ENCODE data around the gene PXDN. TPM values are rescaled to one million over a fixed set of nuclear protein-coding genes. Genes with fewer than 3 reads are reported as not detected.

The PXDN gene
- total RNA-seq, 2 experiments from 2014 or later = not detected

DNA sequence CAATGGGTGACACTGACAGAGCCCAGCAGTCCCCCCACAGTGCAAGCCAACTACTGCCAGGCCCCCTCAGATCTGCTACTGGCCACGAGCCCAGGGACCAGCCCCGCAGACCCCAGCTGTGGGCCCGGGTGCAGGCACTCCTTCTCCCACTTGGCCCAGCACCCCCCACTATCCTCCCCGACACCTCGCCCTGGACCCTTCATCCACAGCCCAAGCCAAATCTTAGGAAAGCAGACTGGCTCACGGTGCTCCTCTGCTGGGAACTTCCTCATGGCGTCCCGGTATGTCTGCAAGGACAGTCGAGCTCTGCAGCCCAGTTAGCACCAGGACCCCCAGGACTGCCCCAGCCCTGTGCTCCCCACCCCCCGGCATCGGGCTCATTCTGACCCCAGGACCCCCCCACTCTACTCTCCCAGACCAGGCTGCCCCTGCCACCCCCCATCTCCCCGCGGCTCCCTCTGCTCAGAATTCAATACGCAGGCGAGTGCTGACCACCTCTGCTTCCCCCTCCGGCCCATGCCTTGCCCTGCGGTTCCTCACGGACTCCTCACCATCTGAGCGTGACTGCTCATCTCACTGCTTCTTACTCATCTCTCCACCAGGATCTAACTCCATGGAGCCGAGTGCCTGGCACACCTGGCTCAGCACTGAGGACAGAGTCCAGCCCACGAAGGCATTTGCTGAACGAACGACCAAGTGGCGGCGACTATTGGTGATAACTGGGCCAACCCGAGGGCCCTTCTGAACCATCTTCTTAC lies 85.7 kb downstream of the PXDN start:
- no peaks in the 10 kb centered on the region for H3K4me1 Mint-ChIP-seq (ENCODE audit: low read depth)
- no peaks in the 10 kb centered on the region for H3K36me3 Mint-ChIP-seq
- H3K27ac Mint-ChIP-seq = no peak overlapping the region
- H3K9me3 Mint-ChIP-seq = no peaks in the 10 kb centered on the region
- DNase-seq = no peak
- H3K4me3 Mint-ChIP-seq = no peak overlapping the region
- ChIA-PET POLR2A (no interaction called here), CTCF (no interaction called here)
- H3K27me3 Mint-ChIP-seq = peaks cover 12% of the 10 kb centered on the region
- intact Hi-C loops (cut with micrococcal nuclease) = no loop called here

DNA sequence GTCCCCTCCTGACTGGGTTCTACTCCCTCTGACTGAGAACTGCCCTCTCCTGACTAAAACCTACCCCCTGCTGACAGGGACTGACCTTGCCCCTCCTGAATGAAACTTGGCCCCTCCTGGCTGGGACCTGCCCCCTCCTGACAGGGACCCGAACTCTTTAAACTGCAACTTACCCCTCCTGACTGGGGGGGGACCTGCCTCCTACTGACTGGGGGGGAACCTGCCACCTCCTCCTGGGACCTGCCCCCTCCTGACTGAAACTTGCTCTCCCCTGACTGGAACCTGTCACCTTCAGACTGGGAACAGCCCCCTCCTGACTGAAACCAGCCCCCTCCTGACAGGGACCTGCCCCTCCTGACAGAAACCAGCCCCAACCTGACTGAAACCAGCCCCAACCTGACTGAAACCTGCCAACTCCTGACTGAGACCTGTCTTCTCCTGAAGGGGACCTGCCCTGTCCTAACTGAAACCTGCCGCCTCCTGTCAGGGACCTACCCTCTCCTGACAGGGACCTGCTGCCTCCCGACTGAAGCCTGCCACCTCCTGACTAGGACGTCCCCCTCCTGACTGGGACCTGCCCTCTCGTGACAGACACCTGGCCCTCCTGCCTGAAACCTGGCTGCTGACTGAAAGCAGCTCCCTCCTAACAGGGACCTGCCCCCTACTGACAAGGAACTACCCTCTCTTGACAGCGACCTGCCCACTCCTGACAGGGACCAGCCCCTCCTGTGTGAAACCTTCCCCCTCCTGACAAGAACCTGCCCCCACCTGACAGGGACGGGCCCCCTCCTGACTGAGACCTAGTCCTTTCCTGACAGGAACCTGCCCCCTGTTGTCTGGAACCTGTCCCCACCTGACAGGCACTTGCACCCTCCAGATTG lies 87.1 kb downstream of the PXDN start:
- no peaks in the 10 kb centered on the region for H3K4me1 Mint-ChIP-seq (ENCODE audit: low read depth)
- no peak overlapping the region for H3K27ac Mint-ChIP-seq
- H3K36me3 Mint-ChIP-seq = no peaks in the 10 kb centered on the region
- no peaks in the 10 kb centered on the region for H3K9me3 Mint-ChIP-seq
- ChIA-PET POLR2A (no interaction called here), CTCF (no interaction called here)
- DNase-seq = no peak
- intact Hi-C loops (cut with micrococcal nuclease) = no loop called here
- no peak overlapping the region for H3K4me3 Mint-ChIP-seq
- peaks cover 12% of the 10 kb centered on the region for H3K27me3 Mint-ChIP-seq

DNA sequence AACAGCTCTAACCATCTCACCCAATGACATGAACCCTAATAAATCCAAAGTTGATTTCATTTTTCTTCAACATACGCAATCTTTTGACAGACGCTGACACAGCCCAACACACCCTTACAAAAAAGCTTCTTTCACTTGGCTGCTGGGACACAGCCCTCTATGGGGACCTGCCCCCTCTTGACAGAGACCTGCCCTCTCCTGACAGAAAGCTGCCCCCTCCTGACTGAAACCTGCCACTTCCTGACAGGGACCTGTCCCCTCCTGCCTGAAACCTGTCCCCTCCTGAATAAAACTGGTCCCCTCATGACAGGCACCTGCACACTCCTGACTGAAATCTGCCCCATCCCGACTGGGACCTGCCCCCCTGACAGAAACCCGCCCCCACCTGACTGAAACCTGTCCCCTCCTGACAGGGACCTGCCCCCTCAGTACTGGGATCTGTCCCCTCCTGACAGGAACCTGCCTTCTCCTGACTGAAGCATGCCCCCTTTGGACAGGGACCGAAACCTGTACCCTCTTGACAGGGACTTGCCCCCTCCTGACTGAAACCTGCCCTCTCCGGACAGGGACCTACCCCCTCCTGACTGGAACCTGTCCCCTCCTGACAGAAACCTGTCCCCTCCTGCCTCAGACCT lies 87.9 kb downstream of the PXDN start:
- CTCF ChIA-PET = no interaction called here
- H3K27ac Mint-ChIP-seq = no peak overlapping the region
- H3K4me1 Mint-ChIP-seq (ENCODE audit: low read depth) = no peaks in the 10 kb centered on the region
- no peak for DNase-seq
- POLR2A ChIA-PET = no interaction called here
- H3K27me3 Mint-ChIP-seq = peaks cover 12% of the 10 kb centered on the region
- H3K36me3 Mint-ChIP-seq = no peaks in the 10 kb centered on the region
- H3K4me3 Mint-ChIP-seq = no peak overlapping the region
- intact Hi-C loops (cut with micrococcal nuclease) = no loop called here
- H3K9me3 Mint-ChIP-seq = no peaks in the 10 kb centered on the region

DNA sequence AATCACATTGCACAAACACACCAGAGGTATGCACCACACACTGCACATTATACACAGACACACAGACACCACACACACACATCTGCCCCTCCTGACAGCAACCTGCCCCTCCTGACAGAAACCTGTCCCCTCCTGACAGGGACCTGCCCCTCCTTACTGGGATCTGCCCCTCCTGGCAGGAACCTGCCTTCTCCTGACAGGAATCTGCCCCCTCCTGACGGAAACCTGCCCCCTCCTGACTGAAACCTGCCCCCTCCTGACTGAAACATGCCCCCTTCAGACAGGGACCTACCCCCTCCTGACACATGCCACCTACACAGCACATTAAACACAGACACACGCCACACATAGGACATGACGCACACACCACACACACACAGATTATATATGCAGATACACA lies 88.9 kb downstream of the PXDN start:
- DNase-seq = no peak
- Mint-ChIP-seq H3K27me3 (peaks cover 12% of the 10 kb centered on the region), H3K4me1 (ENCODE audit: low read depth) (no peaks in the 10 kb centered on the region), H3K4me3 (no peak overlapping the region), H3K27ac (no peak overlapping the region), H3K9me3 (no peaks in the 10 kb centered on the region), H3K36me3 (no peaks in the 10 kb centered on the region)
- ChIA-PET CTCF (no interaction called here), POLR2A (no interaction called here)
- intact Hi-C loops (cut with micrococcal nuclease) = no loop called here

DNA sequence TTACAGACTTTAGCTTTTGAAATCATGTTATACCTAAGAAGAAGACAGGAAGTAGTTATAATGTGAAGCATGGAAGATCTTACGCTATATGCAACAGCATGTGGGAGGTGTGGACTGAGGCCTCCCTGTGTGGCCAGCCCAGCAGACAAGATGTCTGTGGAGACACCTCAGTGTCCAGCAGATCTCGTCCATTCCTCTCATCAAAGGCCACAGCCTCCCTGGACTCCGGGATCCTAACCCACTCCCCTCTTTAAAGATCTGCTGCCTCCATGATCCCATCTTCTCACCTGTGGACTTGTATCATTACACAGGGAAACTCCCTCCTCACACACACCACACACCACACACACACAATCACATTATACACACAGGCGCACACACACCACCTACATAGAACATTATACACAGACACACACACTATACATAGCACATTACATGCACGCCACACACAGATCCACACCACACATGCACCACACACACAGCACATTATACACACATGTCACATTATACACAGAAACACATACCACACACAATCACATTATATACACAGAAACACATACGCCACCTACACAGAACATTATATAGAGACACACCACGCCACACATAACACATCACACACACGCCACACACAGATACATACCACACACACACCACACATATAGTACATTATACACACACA lies 89.5 kb downstream of the PXDN start:
- no peak overlapping the region for H3K4me3 Mint-ChIP-seq
- H3K27me3 Mint-ChIP-seq = peaks cover 12% of the 10 kb centered on the region
- ChIA-PET CTCF (no interaction called here), POLR2A (no interaction called here)
- no peak for DNase-seq
- H3K4me1 Mint-ChIP-seq (ENCODE audit: low read depth) = no peaks in the 10 kb centered on the region
- no peaks in the 10 kb centered on the region for H3K9me3 Mint-ChIP-seq
- H3K27ac Mint-ChIP-seq = no peak overlapping the region
- no peaks in the 10 kb centered on the region for H3K36me3 Mint-ChIP-seq
- intact Hi-C loops (cut with micrococcal nuclease) = no loop called here

DNA sequence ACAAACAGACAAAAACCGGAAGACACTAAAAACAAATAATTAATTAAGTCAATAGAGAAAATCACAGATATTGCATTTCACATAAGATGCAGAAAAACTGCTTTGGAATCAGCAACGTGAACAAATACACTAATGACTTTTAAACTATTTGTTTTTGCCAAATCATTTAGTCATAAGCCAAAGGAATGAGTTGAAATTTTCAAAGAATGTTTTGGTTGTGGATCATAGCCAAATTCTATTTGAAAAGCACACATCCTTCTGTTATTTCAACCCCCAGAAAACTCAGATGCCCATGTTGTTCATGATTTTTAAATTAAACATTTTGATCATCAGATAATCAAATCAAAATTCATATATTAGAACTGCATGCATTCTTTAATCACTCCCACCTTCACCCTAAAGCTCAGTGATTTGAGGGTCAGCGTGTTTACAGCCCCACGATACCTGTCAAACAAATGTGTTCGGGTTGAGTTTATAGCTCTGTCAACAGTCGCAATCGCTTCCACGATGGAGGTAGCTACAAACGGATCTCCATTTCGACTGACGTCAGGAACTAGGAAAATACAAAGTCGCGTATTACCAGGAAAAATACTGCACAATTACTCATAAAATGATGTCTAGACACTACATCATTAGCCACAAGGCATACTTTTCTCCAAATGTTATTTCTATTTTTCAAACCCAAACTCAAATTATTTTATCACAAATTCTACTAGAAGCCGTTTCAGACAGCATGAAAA lies 90.2 kb downstream of the PXDN start:
- no peaks in the 10 kb centered on the region for H3K9me3 Mint-ChIP-seq
- H3K4me3 Mint-ChIP-seq = no peak overlapping the region
- DNase-seq = no peak
- no peaks in the 10 kb centered on the region for H3K4me1 Mint-ChIP-seq (ENCODE audit: low read depth)
- intact Hi-C loops (cut with micrococcal nuclease) = no loop called here
- POLR2A ChIA-PET = no interaction called here
- CTCF ChIA-PET = no interaction called here
- H3K27me3 Mint-ChIP-seq = peaks cover 12% of the 10 kb centered on the region
- no peak overlapping the region for H3K27ac Mint-ChIP-seq
- no peaks in the 10 kb centered on the region for H3K36me3 Mint-ChIP-seq

DNA sequence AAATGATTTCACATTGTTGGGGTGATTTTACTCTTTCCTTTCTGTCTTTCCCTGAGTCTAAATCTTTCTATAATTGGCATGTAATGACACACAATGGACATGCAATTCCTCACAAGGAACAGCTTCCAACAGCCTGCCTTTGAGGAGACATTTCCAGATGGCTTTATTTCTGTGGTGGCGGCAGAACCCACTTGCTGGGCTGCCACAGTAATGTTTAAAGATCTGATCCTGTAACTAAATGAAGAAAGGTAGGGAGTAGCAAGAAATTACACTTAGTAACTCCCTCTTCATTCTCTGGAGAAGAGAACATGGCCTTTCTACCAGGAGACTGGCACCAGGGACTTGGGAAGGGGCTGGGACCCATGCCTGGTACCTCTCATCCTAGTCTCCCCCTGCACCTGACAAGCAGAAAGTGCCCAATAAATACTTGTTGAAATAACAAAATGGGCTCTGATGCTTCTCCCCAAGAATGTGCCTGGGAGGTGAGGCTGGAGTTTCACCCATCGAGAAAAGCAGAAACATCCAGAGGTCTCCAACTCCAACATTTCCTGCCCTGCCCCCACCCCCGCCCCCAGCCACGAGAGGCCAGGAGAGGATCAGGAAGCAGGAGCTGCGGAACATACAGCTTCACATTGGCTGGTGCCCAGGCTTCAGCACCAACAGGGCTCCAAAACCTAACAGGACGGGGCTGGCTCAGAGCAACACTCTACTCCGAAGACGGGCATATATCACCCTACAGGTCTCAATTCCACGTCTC lies 92.1 kb downstream of the PXDN start:
- CTCF ChIA-PET = no interaction called here
- DNase-seq = no peak
- POLR2A ChIA-PET = no interaction called here
- no peaks in the 10 kb centered on the region for H3K36me3 Mint-ChIP-seq
- peaks cover 2% of the 10 kb centered on the region for H3K27me3 Mint-ChIP-seq
- H3K9me3 Mint-ChIP-seq = no peaks in the 10 kb centered on the region
- H3K4me3 Mint-ChIP-seq = no peak overlapping the region
- H3K4me1 Mint-ChIP-seq (ENCODE audit: low read depth) = no peaks in the 10 kb centered on the region
- intact Hi-C loops (cut with micrococcal nuclease) = no loop called here
- no peak overlapping the region for H3K27ac Mint-ChIP-seq

DNA sequence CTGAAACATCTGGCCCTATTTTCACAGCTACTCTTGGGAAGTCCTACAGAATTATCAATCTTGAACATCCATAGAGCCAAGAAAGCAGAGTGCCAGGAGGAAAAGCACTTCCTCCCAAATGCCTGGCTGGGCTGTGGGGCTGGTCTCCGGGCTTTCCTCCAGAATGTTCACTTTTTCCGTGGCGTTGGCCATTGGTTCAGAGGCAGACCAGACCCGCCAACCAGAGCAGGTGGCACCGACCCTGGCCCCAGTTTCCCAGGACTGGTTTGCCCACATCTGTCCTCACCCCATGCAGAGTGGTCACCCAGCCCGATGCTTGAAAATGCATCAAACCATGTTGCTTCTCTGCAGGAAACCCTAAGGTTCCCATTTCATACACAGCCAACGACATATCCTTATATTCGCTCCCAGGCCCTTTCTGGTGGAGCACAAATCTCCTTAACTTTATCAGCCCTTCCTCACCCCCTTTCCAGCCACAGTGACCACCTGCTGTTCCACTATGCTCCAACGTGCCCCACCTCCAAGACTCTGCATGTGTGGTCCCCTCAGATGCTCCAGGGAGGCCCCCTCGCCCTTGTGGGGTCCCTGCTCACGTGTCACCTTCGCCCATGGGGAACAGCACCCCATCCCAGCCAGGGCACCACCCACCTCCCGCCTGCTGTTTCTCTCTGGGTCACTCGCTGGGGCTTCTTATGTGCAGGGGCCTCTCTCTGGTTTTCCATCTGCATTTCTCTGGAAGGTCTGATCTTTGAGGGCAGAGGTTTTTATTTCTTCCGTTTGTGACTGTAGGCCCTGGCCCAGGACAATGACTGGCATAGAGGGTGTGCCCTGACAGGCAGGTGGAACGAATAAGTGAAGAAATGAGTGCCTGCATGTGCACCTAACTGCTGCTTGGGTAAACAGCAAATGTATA lies 92.9 kb downstream of the PXDN start:
- H3K4me1 Mint-ChIP-seq (ENCODE audit: low read depth) = no peaks in the 10 kb centered on the region
- no peak overlapping the region for H3K27ac Mint-ChIP-seq
- no peaks in the 10 kb centered on the region for H3K36me3 Mint-ChIP-seq
- ChIA-PET POLR2A (no interaction called here), CTCF (no interaction called here)
- H3K9me3 Mint-ChIP-seq = no peaks in the 10 kb centered on the region
- no peak overlapping the region for H3K4me3 Mint-ChIP-seq
- intact Hi-C loops (cut with micrococcal nuclease) = no loop called here
- DNase-seq = no peak
- H3K27me3 Mint-ChIP-seq = no peaks in the 10 kb centered on the region

DNA sequence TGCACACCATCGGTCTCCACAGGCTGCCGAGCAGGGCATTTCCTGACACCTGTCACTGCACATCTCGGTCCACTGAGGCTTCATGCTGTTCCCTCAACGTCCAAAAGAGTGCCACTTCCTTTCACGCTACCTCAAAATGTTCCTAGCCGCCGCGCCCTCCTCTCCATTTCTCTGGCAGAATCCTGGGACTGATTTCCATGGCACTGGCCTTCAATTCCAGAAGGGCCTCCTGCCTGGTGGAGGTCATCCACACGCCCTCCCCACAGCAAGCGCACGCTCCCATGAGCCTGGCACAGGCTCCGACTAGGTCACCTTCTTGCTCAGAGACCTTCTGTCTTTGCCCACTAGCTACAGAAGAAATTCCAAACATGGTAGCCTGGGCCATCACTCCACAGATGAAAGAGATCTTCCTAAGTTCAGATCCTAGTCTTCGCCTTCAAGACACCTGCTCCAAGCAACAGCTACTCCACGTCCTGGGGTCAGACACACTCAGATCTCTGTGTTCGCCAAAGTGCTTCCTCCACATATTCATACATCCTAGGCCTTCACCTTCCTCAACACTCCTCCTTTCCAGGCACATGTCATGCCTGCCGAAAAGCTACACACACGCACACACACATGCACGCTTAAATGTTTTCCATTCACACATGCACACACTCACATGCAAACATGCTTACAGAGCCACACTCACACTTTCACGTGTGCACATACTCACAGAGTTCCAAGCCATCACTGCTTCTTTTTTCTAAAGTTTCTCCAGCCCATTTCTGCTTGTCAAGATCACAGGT lies 94.0 kb downstream of the PXDN start:
- H3K4me3 Mint-ChIP-seq = no peak overlapping the region
- no peaks in the 10 kb centered on the region for H3K9me3 Mint-ChIP-seq
- POLR2A ChIA-PET = no interaction called here
- no peaks in the 10 kb centered on the region for H3K27me3 Mint-ChIP-seq
- CTCF ChIA-PET = no interaction called here
- no peaks in the 10 kb centered on the region for H3K4me1 Mint-ChIP-seq (ENCODE audit: low read depth)
- intact Hi-C loops (cut with micrococcal nuclease) = no loop called here
- H3K36me3 Mint-ChIP-seq = no peaks in the 10 kb centered on the region
- H3K27ac Mint-ChIP-seq = no peak overlapping the region
- DNase-seq = no peak

Measured in activated CD4-positive, alpha-beta memory T cell treated with anti-CD3 and anti-CD28 coated beads for 36 hours (primary cell).